Stimulated activated naive CD8-positive, alpha-beta T cell treated with anti-CD3 and anti-CD28 coated beads, Interleukin-15, Interleukin-2, amounts not matched to agents 100 ng/mL and 50 ng/mL, for 24 hours (primary cell): ENCODE data around the gene MTA1.

Source experiments
- H3K27ac Mint-ChIP-seq: one replicate; pipeline ENCODE4 v1.8.0; 2021; ENCODE audit warnings: mild to moderate bottlenecking, mixed read lengths
- H3K27me3 Mint-ChIP-seq: one replicate; pipeline ENCODE4 v1.8.0; 2021; ENCODE audit warnings: mixed read lengths
- H3K36me3 Mint-ChIP-seq: one replicate; pipeline ENCODE4 v1.8.0; 2021; ENCODE audit warnings: low read depth, mixed read lengths
- H3K4me1 Mint-ChIP-seq: one replicate; pipeline ENCODE4 v1.8.0; 2021; ENCODE audit warnings: low read depth, mixed read lengths
- H3K4me3 Mint-ChIP-seq: one replicate; pipeline ENCODE4 v1.8.0; 2021; ENCODE audit warnings: mild to moderate bottlenecking, mixed read lengths
- H3K9me3 Mint-ChIP-seq: one replicate; pipeline ENCODE4 v1.8.0; 2021; ENCODE audit warnings: mixed read lengths

MTA1 gene

DNA sequence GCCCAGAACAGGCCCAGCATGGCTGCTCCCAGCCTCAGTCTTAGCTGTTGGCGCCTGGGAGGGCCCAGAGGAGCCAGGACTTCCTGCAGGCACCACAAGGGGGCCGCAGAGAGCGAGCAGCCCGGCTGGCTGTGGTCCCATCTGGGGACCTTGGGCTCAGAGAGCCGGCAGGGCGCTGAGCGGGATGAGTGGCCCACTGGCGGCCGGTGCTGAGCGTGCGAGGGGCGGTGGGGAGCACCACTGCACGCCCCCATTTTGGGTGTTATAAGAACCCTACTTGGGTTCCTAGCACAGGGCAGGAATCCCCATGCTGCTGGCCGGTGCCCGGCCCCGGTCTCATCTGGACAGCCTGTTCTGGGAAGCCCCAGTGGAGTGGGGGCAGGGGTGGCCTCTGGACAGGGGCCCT is 29.1 kb downstream of the MTA1 start:
- H3K4me1 Mint-ChIP-seq, result no peaks in the 10 kb centered on the region
- H3K36me3 Mint-ChIP-seq, result peaks cover 9% of the 10 kb centered on the region
- H3K9me3 Mint-ChIP-seq, result no peaks in the 10 kb centered on the region
- no peak overlapping the region for H3K4me3 Mint-ChIP-seq
- H3K27me3 Mint-ChIP-seq, result no peaks in the 10 kb centered on the region
- no peak overlapping the region for H3K27ac Mint-ChIP-seq

DNA sequence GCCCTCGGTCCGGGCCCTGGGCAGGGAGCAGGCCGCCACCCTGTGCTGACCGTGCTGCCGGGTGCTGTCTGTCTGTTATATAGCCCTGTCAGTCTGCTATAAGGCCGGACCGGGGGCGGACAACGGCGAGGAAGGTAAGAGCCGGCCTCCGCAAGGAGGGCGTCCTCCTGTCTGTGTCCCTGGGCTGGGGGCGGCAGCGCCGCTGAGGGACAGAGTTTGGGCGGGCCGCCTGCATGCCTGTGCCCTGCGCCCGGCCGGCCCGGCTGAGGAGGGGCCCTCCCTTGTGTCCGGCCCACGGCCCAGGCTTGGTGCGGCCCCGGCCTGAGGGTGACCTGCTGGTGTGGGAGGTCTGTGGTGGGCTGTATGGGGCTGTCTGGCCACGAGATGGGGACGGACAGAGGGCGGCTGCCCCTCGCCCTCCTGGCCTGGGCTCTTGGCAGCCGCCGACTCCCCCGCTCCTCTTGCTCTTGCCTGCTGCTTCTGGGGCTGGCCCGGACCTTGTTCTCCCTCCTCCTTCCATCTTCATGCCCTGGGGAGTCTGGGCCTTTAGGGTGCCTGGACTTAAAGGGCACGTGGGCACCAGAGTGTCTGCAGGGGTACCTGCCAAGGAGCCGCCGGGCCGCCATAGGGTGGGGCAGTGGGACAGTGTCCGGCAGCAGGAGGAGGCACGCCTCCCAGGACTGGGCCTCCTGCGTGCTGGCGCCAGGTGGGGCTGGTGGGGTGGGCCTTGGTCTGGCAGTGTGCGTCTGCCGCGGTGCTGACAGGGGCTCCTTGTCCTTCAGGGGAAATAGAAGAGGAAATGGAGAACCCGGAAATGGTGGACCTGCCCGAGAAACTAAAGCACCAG is 29.9 kb downstream of the MTA1 start:
- Mint-ChIP-seq H3K4me3 (no peak overlapping the region), H3K4me1 (no peaks in the 10 kb centered on the region), H3K36me3 (peaks cover 16% of the 10 kb centered on the region), H3K9me3 (no peaks in the 10 kb centered on the region), H3K27ac (no peak overlapping the region), H3K27me3 (no peaks in the 10 kb centered on the region)

DNA sequence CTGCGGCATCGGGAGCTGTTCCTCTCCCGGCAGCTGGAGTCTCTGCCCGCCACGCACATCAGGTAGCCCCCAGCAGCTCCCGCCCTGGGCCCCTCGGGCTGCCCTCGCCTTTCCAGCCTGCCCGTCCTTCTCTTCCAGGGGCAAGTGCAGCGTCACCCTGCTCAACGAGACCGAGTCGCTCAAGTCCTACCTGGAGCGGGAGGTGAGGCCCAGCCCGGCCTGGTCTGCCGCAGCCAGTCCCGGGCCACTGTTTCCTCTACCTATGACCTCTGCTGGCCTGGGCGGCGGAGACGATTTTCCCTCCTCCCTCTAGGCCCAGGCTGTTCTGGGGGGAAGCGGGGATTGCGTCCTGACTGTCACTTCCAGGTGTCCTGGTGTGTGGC is 30.5 kb downstream of the MTA1 start:
- Mint-ChIP-seq H3K9me3 (no peaks in the 10 kb centered on the region), H3K27me3 (no peaks in the 10 kb centered on the region), H3K4me3 (no peak overlapping the region), H3K36me3 (peaks cover 16% of the 10 kb centered on the region), H3K4me1 (no peaks in the 10 kb centered on the region), H3K27ac (no peak overlapping the region)

DNA sequence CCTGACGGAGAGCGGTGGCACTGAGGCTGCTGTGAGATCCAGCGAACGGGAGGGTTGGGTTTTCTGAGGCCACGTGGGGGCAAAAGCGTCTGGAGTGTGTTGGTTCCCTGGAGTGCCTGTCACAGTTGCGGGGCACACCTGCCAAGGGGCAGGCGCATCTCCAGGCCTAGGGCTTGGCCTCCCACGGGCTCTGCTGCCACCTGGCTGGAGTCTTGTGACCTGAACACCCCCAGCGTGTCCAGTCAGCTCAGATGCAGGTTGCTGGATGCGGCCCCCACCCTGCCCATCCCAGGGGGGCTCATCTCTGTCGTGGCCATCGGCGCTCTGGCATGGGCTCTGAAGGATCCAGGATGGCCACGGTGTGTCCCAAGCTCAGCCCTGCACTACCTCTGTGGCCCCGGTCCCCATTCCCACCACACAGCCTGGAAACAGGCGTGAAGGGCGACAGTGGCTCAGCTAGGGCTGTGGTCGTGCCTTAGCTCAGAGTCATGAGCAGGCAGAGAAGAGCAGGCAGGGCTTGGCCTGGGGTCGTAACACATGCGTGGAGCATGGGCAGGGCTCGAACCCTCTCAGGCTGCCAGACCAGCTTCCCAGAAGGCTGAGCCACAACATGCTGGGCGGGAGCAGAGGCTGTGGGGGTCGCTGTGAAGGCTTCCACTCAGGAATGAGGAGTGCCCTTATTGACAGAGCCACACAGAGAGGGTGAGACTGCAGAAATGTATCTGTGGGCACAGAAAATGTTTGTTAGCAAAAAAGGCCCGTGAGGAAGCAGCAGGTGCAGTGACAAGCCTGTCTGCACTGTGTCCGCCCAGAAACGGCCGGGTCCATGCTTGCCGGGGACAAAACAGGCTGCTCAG is 31.5 kb downstream of the MTA1 start:
- H3K36me3 Mint-ChIP-seq, result peaks cover 21% of the 10 kb centered on the region
- H3K27me3 Mint-ChIP-seq, result no peaks in the 10 kb centered on the region
- H3K4me1 Mint-ChIP-seq, result no peaks in the 10 kb centered on the region
- no peaks in the 10 kb centered on the region for H3K9me3 Mint-ChIP-seq
- no peak overlapping the region for H3K4me3 Mint-ChIP-seq
- H3K27ac Mint-ChIP-seq, result no peak overlapping the region

DNA sequence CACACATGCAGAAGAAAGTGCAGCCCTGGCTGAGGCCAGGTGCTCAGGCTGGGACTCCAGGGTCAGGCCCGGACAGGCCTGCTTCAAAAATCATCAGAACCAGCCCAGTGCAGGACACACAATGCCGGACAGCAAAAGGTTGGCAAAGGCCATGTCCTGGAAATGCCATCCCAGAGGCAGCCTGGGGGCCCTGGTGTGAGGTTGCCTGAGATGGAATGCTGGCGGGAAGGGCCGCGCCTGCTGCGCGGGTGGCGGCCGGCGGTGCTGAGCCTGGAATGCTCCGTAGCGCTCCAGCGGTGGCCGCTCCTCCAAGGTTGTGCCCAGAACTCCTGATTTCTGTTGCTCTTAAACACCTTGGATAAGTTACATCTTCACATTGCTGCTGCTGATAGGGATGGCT is 33.3 kb downstream of the MTA1 start:
- H3K9me3 Mint-ChIP-seq, result no peaks in the 10 kb centered on the region
- no peak overlapping the region for H3K27ac Mint-ChIP-seq
- no peaks in the 10 kb centered on the region for H3K27me3 Mint-ChIP-seq
- peaks cover 21% of the 10 kb centered on the region for H3K36me3 Mint-ChIP-seq
- no peak overlapping the region for H3K4me3 Mint-ChIP-seq
- no peaks in the 10 kb centered on the region for H3K4me1 Mint-ChIP-seq

DNA sequence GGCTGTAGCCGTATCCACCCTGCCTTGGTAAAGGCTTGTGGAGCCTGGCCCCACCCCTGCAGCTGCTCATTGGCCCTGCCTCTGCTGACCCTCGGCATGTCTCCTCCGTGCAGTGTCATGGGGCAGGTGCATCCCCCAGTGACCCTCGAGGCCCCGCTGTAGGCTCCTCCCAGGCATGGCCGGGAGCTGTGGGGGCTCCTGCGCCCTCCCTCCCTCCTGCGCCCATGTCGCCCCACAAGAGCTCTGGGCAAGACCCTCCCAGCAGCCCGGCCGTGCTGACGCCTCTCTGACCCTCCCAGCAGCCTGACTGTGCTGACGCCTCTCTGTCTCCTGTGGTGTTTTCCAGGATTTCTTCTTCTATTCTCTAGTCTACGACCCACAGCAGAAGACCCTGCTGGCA is 34.2 kb downstream of the MTA1 start:
- H3K4me3 Mint-ChIP-seq, result no peak overlapping the region
- H3K27me3 Mint-ChIP-seq, result no peaks in the 10 kb centered on the region
- no peaks in the 10 kb centered on the region for H3K4me1 Mint-ChIP-seq
- H3K9me3 Mint-ChIP-seq, result no peaks in the 10 kb centered on the region
- H3K27ac Mint-ChIP-seq, result no peak overlapping the region
- peaks cover 21% of the 10 kb centered on the region for H3K36me3 Mint-ChIP-seq

DNA sequence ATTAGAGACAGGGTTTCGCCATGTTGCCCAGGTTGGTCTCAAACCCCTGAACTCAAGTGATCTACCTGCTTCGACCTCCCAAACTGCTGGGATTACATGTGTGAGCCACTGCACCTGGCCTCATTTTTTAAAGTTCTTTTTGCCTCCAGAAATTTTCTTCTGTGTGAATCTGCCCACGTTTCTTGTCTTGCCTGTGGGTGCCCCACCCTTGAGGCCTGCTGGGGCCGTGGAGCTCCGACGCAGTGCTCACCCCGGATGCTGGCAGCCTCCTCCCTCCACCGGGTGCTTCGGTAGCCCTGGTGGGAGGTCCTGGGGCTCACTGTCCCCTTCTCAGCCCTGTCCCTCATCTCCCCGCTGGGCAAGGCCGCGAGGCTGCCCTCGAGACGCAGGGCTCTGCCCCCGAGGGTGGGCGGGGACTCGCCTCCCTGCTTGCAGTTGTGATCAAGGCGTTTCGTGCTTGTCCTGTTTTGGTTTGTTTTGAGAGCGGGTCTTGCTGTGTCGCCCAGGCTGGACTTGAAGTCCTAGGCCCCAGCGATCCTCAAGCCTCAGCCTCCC is 35.5 kb downstream of the MTA1 start:
- peaks cover 21% of the 10 kb centered on the region for H3K36me3 Mint-ChIP-seq
- no peaks in the 10 kb centered on the region for H3K4me1 Mint-ChIP-seq
- no peak overlapping the region for H3K27ac Mint-ChIP-seq
- H3K9me3 Mint-ChIP-seq, result no peaks in the 10 kb centered on the region
- H3K4me3 Mint-ChIP-seq, result no peak overlapping the region
- H3K27me3 Mint-ChIP-seq, result no peaks in the 10 kb centered on the region

DNA sequence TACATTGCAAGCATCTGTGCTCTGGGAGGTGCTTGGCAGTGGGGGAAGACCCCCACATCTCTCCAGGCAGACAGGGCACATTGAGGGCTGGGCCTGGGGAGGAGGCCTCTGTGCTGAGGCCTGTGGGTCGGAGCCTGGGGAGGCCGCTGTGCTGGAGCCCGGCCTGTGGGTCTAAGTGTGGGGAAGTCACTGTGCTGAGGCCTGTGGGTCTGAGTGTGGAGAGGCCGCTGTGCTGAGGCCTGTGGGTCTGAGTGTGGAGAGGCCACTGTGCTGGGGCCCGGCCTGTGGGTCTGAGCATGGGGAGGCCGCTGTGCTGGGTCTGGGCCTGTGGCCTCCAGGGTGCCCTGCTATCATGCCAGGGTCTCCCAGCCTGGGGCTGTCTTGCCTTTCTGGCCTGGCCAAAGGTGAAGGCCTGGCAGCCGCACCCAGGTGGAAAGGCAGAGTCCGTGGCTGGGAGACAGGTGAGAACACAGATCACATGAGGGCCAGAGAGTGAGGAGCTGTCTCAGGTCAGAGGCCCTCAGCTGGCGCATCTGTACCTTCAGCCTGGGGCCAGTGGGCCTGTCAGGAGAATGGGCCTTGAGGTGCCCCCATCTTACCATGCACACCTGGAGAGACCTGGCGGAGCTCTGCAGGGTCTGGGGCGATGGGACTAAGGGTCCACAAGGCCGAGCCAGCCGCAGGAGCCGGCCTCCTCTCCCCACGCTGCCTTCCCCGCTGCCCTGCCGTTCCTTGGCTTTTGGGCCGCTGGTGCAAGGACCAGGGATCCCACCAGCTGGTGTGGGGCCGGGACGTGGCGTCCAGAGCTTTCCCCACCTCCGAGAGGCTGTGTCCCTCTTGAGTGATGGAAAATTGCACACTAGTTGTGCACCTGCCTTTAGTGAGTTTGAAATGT is 36.4 kb downstream of the MTA1 start:
- Mint-ChIP-seq H3K27ac (no peak overlapping the region), H3K36me3 (peaks cover 26% of the 10 kb centered on the region), H3K4me1 (no peaks in the 10 kb centered on the region), H3K27me3 (no peaks in the 10 kb centered on the region), H3K9me3 (no peaks in the 10 kb centered on the region), H3K4me3 (no peak overlapping the region)

DNA sequence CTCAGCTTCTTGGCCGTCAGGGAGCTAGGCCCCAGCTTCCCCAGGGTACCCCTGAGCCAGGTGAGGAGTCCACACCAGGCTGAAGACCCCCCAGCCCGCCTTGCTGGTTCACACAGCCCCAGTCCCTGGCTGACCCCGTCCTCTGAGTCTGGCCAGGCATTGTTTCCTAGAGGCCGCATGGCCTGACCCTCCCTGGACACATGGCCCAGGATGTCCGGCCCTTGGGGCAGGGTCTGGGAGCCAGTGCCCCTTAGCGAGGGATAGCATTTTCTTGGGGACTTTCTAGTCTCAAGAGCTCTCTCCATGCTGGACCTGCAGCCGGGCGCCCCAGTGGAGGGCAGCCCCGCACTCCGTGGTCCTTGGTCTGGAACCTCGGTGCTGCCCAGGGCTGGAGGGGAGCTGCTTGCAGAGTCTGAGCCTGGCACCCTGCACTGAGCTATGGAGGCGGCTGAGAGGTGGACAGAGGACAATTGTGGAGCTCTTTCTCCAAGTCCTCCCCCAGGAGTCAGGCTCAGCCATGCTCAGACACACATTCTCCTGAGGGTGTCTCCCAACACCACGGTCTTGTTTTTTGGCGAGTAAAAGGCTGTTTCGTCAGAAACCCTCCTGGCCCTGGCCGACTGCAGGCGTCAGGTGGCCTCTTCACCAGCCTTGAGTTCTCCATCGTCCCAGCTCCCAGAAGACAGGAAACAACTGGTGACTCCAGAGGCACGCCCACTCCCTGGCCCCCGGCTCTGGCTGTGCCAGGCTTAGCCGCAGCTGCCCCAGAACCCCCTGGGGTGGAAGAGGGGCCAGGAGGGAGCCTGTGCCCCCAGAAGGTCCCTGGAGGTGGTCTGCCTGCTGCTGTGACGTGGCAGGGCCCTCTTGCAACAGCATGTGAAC is 37.4 kb downstream of the MTA1 start:
- H3K4me1 Mint-ChIP-seq, result no peaks in the 10 kb centered on the region
- no peaks in the 10 kb centered on the region for H3K27me3 Mint-ChIP-seq
- H3K4me3 Mint-ChIP-seq, result no peak overlapping the region
- H3K9me3 Mint-ChIP-seq, result no peaks in the 10 kb centered on the region
- H3K27ac Mint-ChIP-seq, result no peak overlapping the region
- H3K36me3 Mint-ChIP-seq, result peaks cover 33% of the 10 kb centered on the region

DNA sequence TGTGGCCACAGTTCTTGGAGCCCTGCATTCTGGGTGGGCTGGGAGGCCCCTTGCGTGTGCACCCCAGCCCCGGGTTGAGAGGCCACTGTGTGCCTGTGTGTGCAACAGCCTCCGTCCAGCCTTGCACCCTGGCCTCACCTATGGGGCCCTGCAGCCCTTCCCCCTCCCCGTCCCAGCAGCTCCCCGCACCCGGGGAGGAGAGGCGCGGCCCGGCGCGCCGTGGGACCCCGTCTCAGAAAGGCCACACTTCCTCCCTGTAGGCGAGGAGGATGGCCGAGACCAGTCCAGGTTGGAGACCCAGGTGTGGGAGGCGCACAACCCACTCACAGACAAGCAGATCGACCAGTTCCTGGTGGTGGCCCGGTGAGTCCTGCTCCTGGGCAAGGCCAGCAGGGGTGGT is 38.4 kb downstream of the MTA1 start:
- Mint-ChIP-seq H3K36me3 (peaks cover 25% of the 10 kb centered on the region), H3K9me3 (no peaks in the 10 kb centered on the region), H3K4me1 (no peaks in the 10 kb centered on the region), H3K27ac (no peak overlapping the region), H3K27me3 (no peaks in the 10 kb centered on the region), H3K4me3 (no peak overlapping the region)

DNA sequence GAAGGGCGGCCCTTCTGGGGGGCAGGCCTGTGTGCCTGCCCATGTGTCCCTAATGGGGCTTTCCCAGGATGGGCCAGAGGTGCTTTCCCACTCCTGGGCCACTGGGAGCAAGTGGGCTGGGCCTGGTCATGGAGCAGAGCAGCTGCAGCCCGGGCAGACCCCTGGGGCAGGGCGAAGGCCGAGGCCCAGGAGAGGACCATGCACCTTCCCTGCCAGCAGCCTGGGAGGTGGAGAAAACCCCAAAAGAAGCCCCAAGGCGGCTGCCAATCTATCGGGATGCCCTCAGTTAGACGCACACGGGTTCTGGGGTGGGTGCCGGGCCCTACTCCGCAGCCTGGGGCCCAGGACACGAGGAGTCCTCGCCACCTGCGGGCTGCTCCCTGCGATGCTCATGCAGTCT is 38.9 kb downstream of the MTA1 start:
- peaks cover 25% of the 10 kb centered on the region for H3K36me3 Mint-ChIP-seq
- H3K27ac Mint-ChIP-seq, result no peak overlapping the region
- no peaks in the 10 kb centered on the region for H3K27me3 Mint-ChIP-seq
- H3K9me3 Mint-ChIP-seq, result no peaks in the 10 kb centered on the region
- no peak overlapping the region for H3K4me3 Mint-ChIP-seq
- H3K4me1 Mint-ChIP-seq, result no peaks in the 10 kb centered on the region

DNA sequence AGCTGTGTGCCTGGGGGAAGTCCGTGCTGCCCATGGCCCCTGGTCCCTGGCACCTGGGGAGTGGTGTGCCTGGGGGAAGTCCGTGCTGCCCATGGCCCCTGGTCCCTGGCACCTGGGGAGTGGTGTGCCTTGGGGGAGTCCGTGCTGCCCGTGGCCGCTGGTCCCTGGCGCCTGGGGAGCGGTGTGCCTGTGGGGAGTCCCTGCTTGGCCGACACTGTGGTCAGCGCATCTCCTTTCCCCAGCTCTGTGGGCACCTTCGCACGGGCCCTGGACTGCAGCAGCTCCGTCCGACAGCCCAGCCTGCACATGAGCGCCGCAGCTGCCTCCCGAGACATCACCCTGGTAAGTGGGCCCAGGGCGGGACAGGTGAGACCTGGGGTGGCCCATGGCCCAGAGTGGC is 40.5 kb downstream of the MTA1 start:
- Mint-ChIP-seq H3K36me3 (peaks cover 18% of the 10 kb centered on the region), H3K9me3 (no peaks in the 10 kb centered on the region), H3K4me3 (no peak overlapping the region), H3K27me3 (no peaks in the 10 kb centered on the region), H3K4me1 (no peaks in the 10 kb centered on the region), H3K27ac (no peak overlapping the region)

DNA sequence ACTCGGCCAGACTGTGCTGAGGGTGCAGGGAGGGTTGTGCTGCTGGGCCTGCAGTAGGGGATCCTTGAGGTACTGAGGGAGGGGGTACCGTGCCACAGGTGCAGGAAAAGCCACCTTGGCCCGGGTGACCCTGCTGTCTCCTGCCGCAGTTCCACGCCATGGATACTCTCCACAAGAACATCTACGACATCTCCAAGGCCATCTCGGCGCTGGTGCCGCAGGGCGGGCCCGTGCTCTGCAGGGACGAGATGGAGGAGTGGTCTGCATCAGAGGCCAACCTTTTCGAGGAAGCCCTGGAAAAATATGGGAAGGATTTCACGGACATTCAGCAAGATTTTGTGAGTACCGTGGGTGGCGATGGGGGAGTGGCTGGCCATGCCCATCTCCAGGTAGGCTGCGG is 41.0 kb downstream of the MTA1 start:
- Mint-ChIP-seq H3K4me1 (no peaks in the 10 kb centered on the region), H3K27me3 (no peaks in the 10 kb centered on the region), H3K4me3 (no peak overlapping the region), H3K27ac (no peak overlapping the region), H3K36me3 (peaks cover 14% of the 10 kb centered on the region), H3K9me3 (no peaks in the 10 kb centered on the region)

DNA sequence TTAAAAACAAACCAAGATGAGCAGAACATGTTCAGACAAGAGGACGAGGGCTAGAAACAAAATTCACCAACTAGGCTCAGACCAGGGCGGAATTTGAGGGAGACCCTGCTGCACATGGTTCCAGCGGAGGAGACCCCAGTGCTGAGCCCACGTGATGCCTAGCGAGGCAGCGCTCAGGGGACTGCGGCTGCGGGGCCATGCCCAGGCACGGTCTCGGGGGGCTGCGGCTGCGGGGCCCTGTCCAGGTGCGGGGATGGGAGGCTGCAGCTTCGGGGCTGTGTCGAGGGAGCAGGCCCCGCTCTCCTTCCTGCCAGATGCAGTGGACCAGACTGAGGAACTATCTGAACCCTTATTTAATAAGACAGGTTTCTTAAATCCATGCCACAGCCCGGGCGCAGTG is 42.3 kb downstream of the MTA1 start:
- Mint-ChIP-seq H3K27ac (no peak overlapping the region), H3K4me3 (no peak overlapping the region), H3K9me3 (no peaks in the 10 kb centered on the region), H3K36me3 (peaks cover 13% of the 10 kb centered on the region), H3K27me3 (no peaks in the 10 kb centered on the region), H3K4me1 (no peaks in the 10 kb centered on the region)
